K562 (cell line): ENCODE results near the gene LRRC57. TPM values are rescaled to one million over a fixed set of nuclear protein-coding genes. Genes with fewer than 3 reads are reported as not detected.

ENCODE experiments used
- ATAC-seq: fragments of 200-7000 bp; cut with Tn5 transposase; 3 replicates; pipeline ENCODE4 v1.9.1; 2020; ENCODE audit warnings: moderate library complexity
- BruUV-seq: library from RNA; stranded (reverse); fragments of 400-500 nt; replicated peaks from 2 replicates; lab custom pipeline; 2021; lab: Mats Ljungman, UMichigan
- CTCF ChIA-PET: fragments of 300-600 bp; formaldehyde crosslinking; extraction: SDS; loops from one replicate; lab custom pipeline; 2021; ENCODE audit warnings: low intra/inter-chr PET ratio; lab: Yijun Ruan, JAX
- POLR2A ChIA-PET: fragments of 300-600, 350-650 bp; sonication (Branson Sonifier 250); formaldehyde crosslinking; extraction: SDS; loops from one replicate; lab custom pipeline; 2021; ENCODE audit warnings: antibody characterized with exemption, inconsistent platforms; lab: Yijun Ruan, JAX
- DNase-seq, 4 experiments: peaks; one replicate each; pipeline versions ENCODE4 v3.0.0 to v3.0.0-alpha.2; 2011 to 2018; ENCODE audit warnings: low spot score in 3 of 4, mixed read lengths in 3 of 4; ENCODE audit errors: extremely low read depth in 1 of 4
- FAIRE-seq: peaks from 2 replicates; lab custom pipeline; 2011; peaks lifted over from hg19 to GRCh38; lab: Jason Lieb, UNC
- H2AFZ ChIP-seq: 2 replicates; pipeline ENCODE4 v1.6.0; 2011; ENCODE audit warnings: low read depth, low read length, control low read depth, inconsistent platforms
- H3K27ac ChIP-seq: fragments of 200-600 bp; 3 replicates; pipeline ENCODE4 v1.8.0; 2011; ENCODE audit warnings: low read depth, mild to moderate bottlenecking, control low read depth, inconsistent platforms, low read length, moderate library complexity, mixed read lengths; ENCODE audit errors: extremely low read depth
- H3K27me3 ChIP-seq, 2 experiments: fragments of 300-600 bp in 1 of 2; 2 replicates in 1 of 2; 3 replicates in 1 of 2; pipeline versions ENCODE4 v1.6.0 to v1.8.0; 2011; ENCODE audit warnings: inconsistent platforms in 2 of 2, low read length in 2 of 2, mild to moderate bottlenecking in 1 of 2, mixed read lengths in 1 of 2, moderate library complexity in 1 of 2; ENCODE audit not compliant: control insufficient read depth in 2 of 2, insufficient read depth in 2 of 2
- H3K36me3 ChIP-seq: fragments of 300-600 bp; 3 replicates; pipeline ENCODE4 v1.8.0; 2011; ENCODE audit warnings: mild to moderate bottlenecking, low read length, inconsistent platforms; ENCODE audit not compliant: control insufficient read depth, insufficient read depth
- H3K4me1 ChIP-seq, 2 experiments: fragments of 200-600 bp in 1 of 2; replicated peaks in 1 of 2; 2 replicates in 1 of 2; 3 replicates in 1 of 2; pipeline versions ENCODE4 v1.5.1 to v1.8.0; 2011; ENCODE audit warnings: inconsistent platforms in 2 of 2, low read length in 2 of 2, mild to moderate bottlenecking in 1 of 2, mixed read lengths in 1 of 2, moderate library complexity in 1 of 2; ENCODE audit not compliant: control insufficient read depth in 2 of 2, insufficient read depth in 2 of 2
- H3K4me2 ChIP-seq: 2 replicates; pipeline ENCODE4 v1.6.1; 2011; ENCODE audit warnings: low read length, control low read depth, inconsistent platforms, mixed read lengths; ENCODE audit not compliant: insufficient read depth
- H3K4me3 ChIP-seq: fragments of 200-600 bp; sonication (generic), shearing (Covaris generic); 2 replicates; pipeline ENCODE4 v1.5.1; 2016; ENCODE audit warnings: control low read depth, inconsistent platforms
- H3K79me2 ChIP-seq: fragments of 200-600 bp; 3 replicates; pipeline ENCODE4 v1.8.0; 2011; ENCODE audit warnings: low read length, inconsistent platforms; ENCODE audit not compliant: control insufficient read depth, insufficient read depth
- H3K9ac ChIP-seq, 2 experiments: 2 replicates each; pipeline versions ENCODE4 v1.6.0 to v1.6.1; 2011; ENCODE audit warnings: low read depth in 2 of 2, low read length in 2 of 2, control low read depth in 1 of 2, inconsistent platforms in 1 of 2, mild to moderate bottlenecking in 1 of 2, mixed read lengths in 1 of 2; ENCODE audit not compliant: insufficient read depth in 1 of 2
- H3K9me1 ChIP-seq: one replicate; pipeline ENCODE4 v1.6.0; 2011; ENCODE audit warnings: inconsistent platforms, mild to moderate bottlenecking, low read length, moderate library complexity; ENCODE audit not compliant: control insufficient read depth, insufficient read depth
- H3K9me3 ChIP-seq: replicated peaks from 2 replicates; pipeline ENCODE4 v1.5.1; 2011; ENCODE audit warnings: low read depth, low read length, inconsistent platforms; ENCODE audit not compliant: control insufficient read depth, insufficient read depth
- H4K20me1 ChIP-seq: replicated peaks from 2 replicates; pipeline ENCODE4 v1.6.1; 2011; ENCODE audit warnings: low read length, inconsistent platforms, mixed read lengths; ENCODE audit not compliant: control insufficient read depth, insufficient read depth
- ELF4 ChIP-seq: fragments of 450-650 bp; formaldehyde crosslinking; IDR thresholded peaks from 2 replicates; pipeline ENCODE4 v1.4.0; 2022; ENCODE audit warnings: missing genetic modification characterization
- ERF ChIP-seq: fragments of 450-650 bp; formaldehyde crosslinking; IDR thresholded peaks from 2 replicates; pipeline ENCODE4 v1.4.0; 2020; ENCODE audit warnings: mild to moderate bottlenecking, mixed read lengths
- HDAC2 ChIP-seq: fragments of 450-650 bp; IDR thresholded peaks from 2 replicates; pipeline ENCODE4 v1.6.1; 2016; ENCODE audit warnings: mild to moderate bottlenecking
- LEF1 ChIP-seq: fragments of 450-650 bp; IDR thresholded peaks from 2 replicates; pipeline ENCODE4 v1.6.1; 2016; ENCODE audit warnings: mild to moderate bottlenecking
- MEIS2 ChIP-seq: fragments of 450-650 bp; IDR thresholded peaks from 2 replicates; pipeline ENCODE4 v1.6.1; 2014; ENCODE audit warnings: mild to moderate bottlenecking; ENCODE audit not compliant: partially characterized antibody
- RBM17 ChIP-seq: fragments of 200-400 bp; formaldehyde crosslinking; IDR thresholded peaks from 2 replicates; pipeline ENCODE4 v1.6.1; 2017; ENCODE audit warnings: low read depth, mild to moderate bottlenecking, low read length, borderline replicate concordance
- SOX6 ChIP-seq: fragments of 450-650 bp; IDR thresholded peaks from 2 replicates; pipeline ENCODE4 v1.6.1; 2014; ENCODE audit warnings: mild to moderate bottlenecking
- SP1 ChIP-seq: sonication (generic); formaldehyde crosslinking; IDR thresholded peaks from 2 replicates; pipeline ENCODE4 v1.8.1; 2022; ENCODE audit warnings: mild to moderate bottlenecking, missing genetic modification reagents
- TAL1 ChIP-seq: fragments of 450-650 bp; IDR thresholded peaks from 2 replicates; pipeline ENCODE4 v1.6.1; 2016; ENCODE audit warnings: mild to moderate bottlenecking
- TEAD1 ChIP-seq, 2 experiments: fragments of 450-650 bp in 1 of 2; sonication (generic) in 1 of 2; formaldehyde crosslinking; IDR thresholded peaks; 2 replicates each; pipeline versions ENCODE4 v1.4.0 to v1.8.0; 2020 to 2022; ENCODE audit warnings: mild to moderate bottlenecking in 2 of 2, missing genetic modification reagents in 1 of 2
- ZFX ChIP-seq: sonication (generic); formaldehyde crosslinking; IDR thresholded peaks from 2 replicates; pipeline ENCODE4 v1.8.0; 2022; ENCODE audit warnings: mild to moderate bottlenecking, missing genetic modification reagents, moderate library complexity
- ZKSCAN8 ChIP-seq: fragments of 200-800 bp; sonication (Bioruptor generic); IDR thresholded peaks from 2 replicates; pipeline ENCODE4 v1.6.1; 2016; ENCODE audit warnings: missing genetic modification characterization, missing compliant biosample characterization
- ZNF239 ChIP-seq: fragments of 250-450 bp; sonication (Bioruptor Pico); IDR thresholded peaks from 2 replicates; pipeline ENCODE4 v1.4.0; 2020; ENCODE audit warnings: mild to moderate bottlenecking
- ZNF384 ChIP-seq: IDR thresholded peaks from 2 replicates; pipeline ENCODE4 v1.6.1; 2012; ENCODE audit warnings: low read depth, low read length, improper control_type of control experiment
- WGBS: fragments of 100-300 bp; shearing (Covaris generic); methylation state at CpG from one replicate; pipeline ENCODE4 v1.1.6; 2016; ENCODE audit warnings: low coverage, mixed read lengths; ENCODE audit not compliant: insufficient coverage; ENCODE audit errors: missing lambda C conversion rate; 5-methylcytosine and 5-hydroxymethylcytosine counted together
- in situ Hi-C: fragments of 300-500 bp; cut with MboI; formaldehyde crosslinking; loops from 4 replicates; pipeline ENCODE4 v1.15.0; 2018; ENCODE audit warnings: inconsistent platforms, mixed read lengths
- intact Hi-C: fragments of 100-400 bp; cut with micrococcal nuclease; formaldehyde crosslinking; loops from 2 replicates; pipeline ENCODE4 v1.14.2; 2022
- polyA plus RNA-seq, 8 experiments: library from polyadenylated mRNA; depleted of rRNA in 4 of 8; stranded (reverse) in 5 of 8; unstranded in 3 of 8; fragments of >200 nt; fragmentation: Nextera tagmentation in 2 of 8; fragmentation: Illumina TruSeq in 1 of 8; extraction: Ambion mirVana in 2 of 8; extraction: Trizol in 1 of 8; gene quantifications; 2 replicates each; pipeline versions ENCODE4 v1.2.1 to v1.2.3, GENCODE V29; 2011 to 2014; ENCODE audit warnings: inconsistent platforms in 1 of 8, missing spikeins in 1 of 8
- total RNA-seq, 7 experiments: library from RNA; depleted of rRNA in 6 of 7; stranded (reverse); fragments of >200 nt in 6 of 7; fragmentation: Illumina TruSeq in 2 of 7; extraction: Trizol in 2 of 7; gene quantifications; 2 replicates each; pipeline versions ENCODE4 v1.2.1 to v1.2.3, GENCODE V29; 2011 to 2021; ENCODE audit warnings: low replicate concordance in 1 of 7
- TF ChIP-seq, protein P1 (sequence below): sonication (generic); formaldehyde crosslinking; IDR thresholded peaks from 2 replicates; pipeline ENCODE4 v1.9.0; 2022; ENCODE audit warnings: mild to moderate bottlenecking, missing genetic modification reagents
- TF ChIP-seq, protein P2 (sequence below), 2 experiments: IDR thresholded peaks in 1 of 2; conservative IDR thresholded peaks in 1 of 2; 2 replicates each; pipeline ENCODE4 v1.6.1; 2016; ENCODE audit warnings: low read depth in 2 of 2, mild to moderate bottlenecking in 1 of 2, missing compliant biosample characterization in 1 of 2, missing genetic modification characterization in 1 of 2, moderate library complexity in 1 of 2

Gene LRRC57
- total and polyA plus RNA-seq, 9 of the 15 experiments (the other 6 are each of a cell fraction or from before 2014, with no cell fraction given), result 3.9 to 20.4 (median 14.8) TPM

DNA sequence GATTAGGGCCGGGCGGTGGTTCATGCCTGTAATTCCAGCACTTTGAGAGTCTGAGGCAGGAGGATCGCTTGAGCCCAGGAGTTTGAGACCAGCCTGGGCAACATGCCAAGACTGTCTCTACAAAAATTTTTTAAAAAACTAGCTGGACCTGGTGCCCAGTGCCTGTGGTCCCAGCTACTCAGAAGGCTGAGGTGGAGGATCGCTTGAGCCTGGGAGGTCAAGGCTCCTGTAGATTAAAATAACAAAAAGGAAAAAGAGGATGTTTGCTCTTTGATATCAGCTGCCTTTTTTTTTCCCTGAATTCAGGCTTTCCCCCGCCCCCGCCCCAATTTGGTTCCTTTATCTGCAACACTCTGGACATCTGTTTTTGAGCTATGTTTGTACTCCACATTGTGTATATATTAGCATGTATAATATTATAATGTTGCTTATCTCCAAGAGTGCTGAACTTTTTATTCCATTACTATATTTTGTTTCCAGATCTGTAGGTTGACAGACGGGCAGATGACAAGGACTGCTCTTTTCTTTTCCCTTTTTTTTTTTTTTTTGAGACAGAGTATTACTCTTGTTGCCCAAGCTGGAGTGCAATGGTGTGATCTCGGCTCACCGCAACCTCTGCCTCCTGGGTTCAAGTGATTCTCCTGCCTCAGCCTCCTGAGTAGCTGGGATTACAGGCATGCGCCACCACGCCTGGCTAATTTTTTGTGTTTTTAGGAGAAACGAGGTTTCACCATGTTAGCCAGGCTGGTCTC is 48.6 kb downstream of the LRRC57 start (continued):
- TF ChIP-seq, protein P1, sequence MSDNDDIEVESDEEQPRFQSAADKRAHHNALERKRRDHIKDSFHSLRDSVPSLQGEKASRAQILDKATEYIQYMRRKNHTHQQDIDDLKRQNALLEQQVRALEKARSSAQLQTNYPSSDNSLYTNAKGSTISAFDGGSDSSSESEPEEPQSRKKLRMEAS (CRISPR knock-in tag), result no peak
- no peak for TF ChIP-seq ERF (CRISPR knock-in tag)

DNA sequence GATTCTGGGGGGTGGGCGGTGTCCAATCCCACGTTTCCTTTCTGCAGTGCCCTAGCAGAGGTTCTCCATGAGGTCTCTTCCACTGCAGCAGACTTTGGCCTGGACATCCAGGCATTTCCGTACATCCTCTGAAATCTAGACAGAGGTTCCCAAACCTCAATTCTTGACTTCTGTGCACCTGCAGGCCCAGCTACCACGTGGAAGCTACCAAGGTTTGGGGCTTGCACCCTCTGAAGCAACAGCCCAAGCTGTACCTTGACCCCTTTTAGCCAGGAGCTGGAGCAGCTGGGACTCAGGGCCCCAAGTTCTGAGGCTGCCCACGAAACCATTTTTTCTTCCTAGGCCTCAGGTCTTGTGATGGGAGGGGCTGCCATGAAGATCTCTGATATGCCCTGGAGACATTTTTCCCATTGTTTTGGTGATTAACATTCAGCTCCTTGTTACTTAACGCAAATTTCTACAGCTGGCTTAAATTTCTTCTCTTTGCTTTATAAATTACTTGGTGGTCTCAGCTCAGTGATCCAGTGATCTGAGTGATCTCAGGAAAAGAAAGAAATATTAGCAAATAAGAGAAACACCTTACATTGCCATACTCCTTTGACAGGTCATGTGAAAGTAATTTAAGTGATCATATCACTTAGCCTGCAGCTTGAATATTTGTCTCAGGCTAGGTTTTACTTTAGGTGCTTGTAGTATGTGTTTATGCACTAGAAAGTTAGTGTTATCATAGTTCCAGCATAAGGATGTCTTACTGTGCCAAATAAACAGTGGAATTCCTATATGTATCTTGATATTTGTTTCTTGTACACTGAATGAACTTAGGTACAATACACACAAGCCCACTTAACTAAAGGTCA is 50.2 kb downstream of the LRRC57 start:
- CTCF ChIA-PET, result no interaction called here
- in situ Hi-C loops, result no loop called here
- Histone ChIP-seq H3K9me3 (no peaks in the 10 kb centered on the region), H2AFZ (no peak overlapping the region), H3K9ac (peak overlapping the region; percentile 14 to 54; a peak in 2 of 4 replicates), H3K27me3 (no peaks in the 10 kb centered on the region), H3K36me3 (peaks cover 12% of the 10 kb centered on the region; the same call in 2 of the 3 replicates), H3K4me3 (no peak overlapping the region), H3K27ac (peak overlapping the region; percentile 74), H4K20me1 (no peaks in the 10 kb centered on the region), H3K79me2 (peaks cover 60% of the 10 kb centered on the region), H3K4me1 (peaks cover 28 to 35% of the 10 kb centered on the region in 2 experiments), H3K9me1 (no peaks in the 10 kb centered on the region), H3K4me2 (peak overlapping the region; percentile 54)
- BruUV-seq, result no TSS peak
- FAIRE-seq, result no peak
- intact Hi-C loops, result no loop called here
- DNase-seq, result peak in 1 of 4 experiments; percentile 32
- no peak for ATAC-seq
- 21% methylated on average over 6 of the region's 6 CpGs for WGBS
- POLR2A ChIA-PET, result interaction anchor here (1.0 to 2.3 kb wide), 5 partner anchors 11 to 75 kb away, joined by 3 to 8 read pairs (median 4); no protein-coding TSS in a partner anchor
- TF ChIP-seq SP1 (CRISPR knock-in tag) (0 out of 2 replicates have a peak, but pooled peaks have one; percentile 14), ZNF239 (CRISPR knock-in tag) (0 out of 2 replicates have a peak, but pooled peaks have one; percentile 14), MEIS2 (peak; percentile 63), ELF4 (CRISPR knock-in tag) (0 out of 2 replicates have a peak, but pooled peaks have one; percentile 44), ZFX (peak; percentile 70), TAL1 (0 out of 2 replicates have a peak, but pooled peaks have one; percentile 15), ZKSCAN8 (CRISPR knock-in tag) (0 out of 2 replicates have a peak, but pooled peaks have one; percentile 30), HDAC2 (no peak), SOX6 (peak; percentile 77; the same call in 1 of the 2 replicates), RBM17 (no peak), ZNF384 (0 out of 2 replicates have a peak, but pooled peaks have one; percentile 9), TEAD1 (CRISPR knock-in tag; IDR thresholded peaks at IDR 0.05) (peak in 1 of 2 experiments; percentile 35; a peak in 1 of 4 replicates), LEF1 (peak; percentile 16; the same call in 1 of the 2 replicates)
- TF ChIP-seq, protein P2, sequence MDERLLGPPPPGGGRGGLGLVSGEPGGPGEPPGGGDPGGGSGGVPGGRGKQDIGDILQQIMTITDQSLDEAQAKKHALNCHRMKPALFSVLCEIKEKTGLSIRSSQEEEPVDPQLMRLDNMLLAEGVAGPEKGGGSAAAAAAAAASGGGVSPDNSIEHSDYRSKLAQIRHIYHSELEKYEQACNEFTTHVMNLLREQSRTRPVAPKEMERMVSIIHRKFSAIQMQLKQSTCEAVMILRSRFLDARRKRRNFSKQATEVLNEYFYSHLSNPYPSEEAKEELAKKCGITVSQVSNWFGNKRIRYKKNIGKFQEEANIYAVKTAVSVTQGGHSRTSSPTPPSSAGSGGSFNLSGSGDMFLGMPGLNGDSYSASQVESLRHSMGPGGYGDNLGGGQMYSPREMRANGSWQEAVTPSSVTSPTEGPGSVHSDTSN (CRISPR knock-in tag; IDR thresholded peaks at IDR 0.05; ENCODE audit: low read depth), result no peak
- TF ChIP-seq, protein P2 (tag; conservative IDR thresholded peaks at IDR 0.05; ENCODE audit: low read depth), result 0 out of 2 replicates have a peak, but pooled peaks have one; percentile 34
